GM23248 (cell line): Measurements from ENCODE around the gene HEXIM2. TPM values are rescaled to one million over a fixed set of nuclear protein-coding genes. Genes with fewer than 3 reads are reported as not detected.

Experiments used
- DNase-seq: peaks from one replicate; pipeline ENCODE4 v3.0.0-alpha.2; 2015
- H2AFZ ChIP-seq: fragments of 200-600 bp; sonication (generic); 2 replicates; pipeline ENCODE4 v1.6.1; 2016; ENCODE audit warnings: antibody characterized with exemption
- H3F3A ChIP-seq: fragments of 200-600 bp; sonication (generic); 2 replicates; pipeline ENCODE4 v1.6.1; 2016; ENCODE audit warnings: mild to moderate bottlenecking, antibody characterized with exemption, mixed run types; ENCODE audit not compliant: insufficient read depth
- H3K27ac ChIP-seq: fragments of 200-600 bp; sonication (generic); 2 replicates; pipeline ENCODE4 v1.5.1; 2016; ENCODE audit warnings: mild to moderate bottlenecking
- H3K27me3 ChIP-seq: fragments of 200-600 bp; sonication (generic); replicated peaks from 2 replicates; pipeline ENCODE4 v1.6.1; 2016; ENCODE audit warnings: mild to moderate bottlenecking; ENCODE audit not compliant: insufficient read depth
- H3K36me3 ChIP-seq: fragments of 200-600 bp; sonication (generic); 2 replicates; pipeline ENCODE4 v1.6.1; 2016; ENCODE audit warnings: low read depth, mild to moderate bottlenecking
- H3K4me1 ChIP-seq: fragments of 200-600 bp; sonication (generic); 2 replicates; pipeline ENCODE4 v1.6.1; 2016; ENCODE audit warnings: mild to moderate bottlenecking; ENCODE audit not compliant: insufficient read depth
- H3K4me2 ChIP-seq: fragments of 200-600 bp; sonication (generic); one replicate; pipeline ENCODE4 v1.6.1; 2016; ENCODE audit warnings: mild to moderate bottlenecking; ENCODE audit not compliant: unreplicated experiment
- H3K4me3 ChIP-seq: fragments of 200-600 bp; sonication (generic); 2 replicates; pipeline ENCODE4 v1.5.1; 2016; ENCODE audit warnings: mild to moderate bottlenecking
- H3K79me2 ChIP-seq: fragments of 200-600 bp; sonication (generic); 2 replicates; pipeline ENCODE4 v1.6.1; 2016; ENCODE audit warnings: mild to moderate bottlenecking; ENCODE audit not compliant: insufficient read depth
- H3K9ac ChIP-seq: fragments of 200-600 bp; sonication (generic); 2 replicates; pipeline ENCODE4 v1.6.1; 2016; ENCODE audit warnings: mild to moderate bottlenecking
- H3K9me2 ChIP-seq: fragments of 200-600 bp; sonication (generic); 2 replicates; pipeline ENCODE4 v1.6.1; 2016; ENCODE audit warnings: mixed run types, mild to moderate bottlenecking, moderate library complexity; ENCODE audit not compliant: insufficient read depth
- H3K9me3 ChIP-seq: fragments of 200-600 bp; sonication (generic); one replicate; pipeline ENCODE4 v1.6.1; 2017; ENCODE audit warnings: low read depth
- H4K20me1 ChIP-seq: fragments of 200-600 bp; sonication (generic); 2 replicates; pipeline ENCODE4 v1.6.0; 2016; ENCODE audit not compliant: insufficient read depth
- EZH2 ChIP-seq: fragments of 200-600 bp; sonication (generic); IDR thresholded peaks from 2 replicates; pipeline ENCODE4 v1.6.1; 2018; ENCODE audit warnings: antibody characterized with exemption, mild to moderate bottlenecking; ENCODE audit not compliant: insufficient read depth, poor library complexity, severe bottlenecking
- EZH2phosphoT487 ChIP-seq: fragments of 200-600 bp; sonication (generic); IDR thresholded peaks from 2 replicates; pipeline ENCODE4 v1.6.1; 2018; ENCODE audit warnings: antibody characterized with exemption, moderate library complexity, mild to moderate bottlenecking, low read depth; ENCODE audit not compliant: insufficient read depth
- WGBS, 2 experiments: methylation state at CpG; one replicate each; pipeline ENCODE4 v1.1.6; 2015 to 2017; ENCODE audit warnings: low lambda C conversion rate in 2 of 2, low coverage in 1 of 2; ENCODE audit errors: missing lambda C conversion rate in 2 of 2; 5-methylcytosine and 5-hydroxymethylcytosine counted together
- in situ Hi-C: fragments of 300-500 bp; cut with MboI; formaldehyde crosslinking; loops from 2 replicates; pipeline ENCODE4 v1.15.0; 2020
- polyA plus RNA-seq: library from polyadenylated mRNA; unstranded; fragments of >200 nt; fragmentation: Nextera tagmentation; extraction: Ambion mirVana; gene quantifications from 2 replicates; pipeline ENCODE4 v1.2.1, GENCODE V29; 2016
- total RNA-seq: library from RNA; depleted of rRNA; stranded (reverse); fragments of >200 nt; shearing (Covaris generic); gene quantifications from 2 replicates; pipeline ENCODE4 v1.2.3, GENCODE V29; 2014; rRNA removed

Gene HEXIM2, protein sequence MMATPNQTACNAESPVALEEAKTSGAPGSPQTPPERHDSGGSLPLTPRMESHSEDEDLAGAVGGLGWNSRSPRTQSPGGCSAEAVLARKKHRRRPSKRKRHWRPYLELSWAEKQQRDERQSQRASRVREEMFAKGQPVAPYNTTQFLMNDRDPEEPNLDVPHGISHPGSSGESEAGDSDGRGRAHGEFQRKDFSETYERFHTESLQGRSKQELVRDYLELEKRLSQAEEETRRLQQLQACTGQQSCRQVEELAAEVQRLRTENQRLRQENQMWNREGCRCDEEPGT
- total RNA-seq = 2.0 and 4.8 TPM in 2 replicates
- 4.7 and 8.6 TPM in 2 replicates for polyA plus RNA-seq

DNA sequence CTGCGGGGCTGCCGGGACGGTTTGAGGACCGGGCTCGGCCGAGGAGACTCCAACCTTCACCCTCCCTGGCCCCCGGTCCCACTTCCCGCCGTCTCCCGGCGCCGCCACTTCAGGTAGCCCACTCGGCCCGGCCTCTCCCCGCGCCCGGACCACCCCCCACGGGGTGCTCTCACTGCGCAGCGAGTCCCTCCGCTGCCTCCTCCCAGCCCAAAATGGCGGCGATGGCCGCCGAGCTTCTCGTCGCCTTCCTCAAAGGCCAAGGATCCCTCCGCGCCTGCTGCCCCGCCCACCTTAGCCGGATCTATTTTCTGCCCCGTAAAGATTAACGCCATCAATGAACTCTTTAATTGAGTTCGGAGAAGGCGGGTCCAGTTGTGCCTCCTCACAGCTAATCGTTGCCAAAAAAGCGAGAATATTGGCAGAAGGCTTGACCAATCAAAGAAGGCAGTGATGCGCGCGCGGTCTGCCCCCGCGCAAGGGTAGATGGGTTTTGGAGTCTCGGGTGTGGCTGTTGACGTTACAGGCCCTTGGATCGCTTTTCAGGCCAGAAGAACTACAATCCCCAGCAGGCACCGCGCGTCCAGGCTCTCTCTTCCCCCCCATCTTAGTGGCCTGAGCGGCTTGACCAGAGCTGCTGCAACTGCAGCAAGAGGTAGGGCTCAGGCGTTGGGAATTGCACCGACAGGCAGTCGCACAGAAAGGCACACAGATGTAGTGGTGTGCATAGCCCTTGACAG, at the start of gene HEXIM2:
TSS of gene HEXIM2 (plus strand) at position 588 of the 737 bp plus-strand sequence. CDS start 919 bp downstream, outside the sequence.
- peak within 1 kb of the TSS; percentile 99 for H3K9ac ChIP-seq
- no peaks in the 10 kb centered on the region for H3K36me3 ChIP-seq
- H3K9me3 ChIP-seq = no peaks in the 10 kb centered on the region
- peak within 1 kb of the TSS; percentile 95 for H3K27ac ChIP-seq
- peaks cover 49% of the 10 kb centered on the region for H3K79me2 ChIP-seq
- in situ Hi-C loops = no loop called here
- peak within 1 kb of the TSS; percentile 91 for H3K4me3 ChIP-seq
- H3K4me2 ChIP-seq = peak within 1 kb of the TSS; percentile 97
- DNase-seq = peak; percentile 99
- H4K20me1 ChIP-seq = no peaks in the 10 kb centered on the region
- peaks cover 30% of the 10 kb centered on the region; the same call in 1 of the 2 replicates for H3F3A ChIP-seq
- WGBS, 2 experiments = 1% methylated on average over 50 to 51 of the region's 53 CpGs
- no peaks in the 10 kb centered on the region for H3K27me3 ChIP-seq
- no peaks in the 10 kb centered on the region for H3K9me2 ChIP-seq
- H3K4me1 ChIP-seq = peaks cover 29% of the 10 kb centered on the region
- TF ChIP-seq EZH2phosphoT487 (no peak), EZH2 (no peak)
- peak within 1 kb of the TSS; percentile 76 for H2AFZ ChIP-seq

DNA sequence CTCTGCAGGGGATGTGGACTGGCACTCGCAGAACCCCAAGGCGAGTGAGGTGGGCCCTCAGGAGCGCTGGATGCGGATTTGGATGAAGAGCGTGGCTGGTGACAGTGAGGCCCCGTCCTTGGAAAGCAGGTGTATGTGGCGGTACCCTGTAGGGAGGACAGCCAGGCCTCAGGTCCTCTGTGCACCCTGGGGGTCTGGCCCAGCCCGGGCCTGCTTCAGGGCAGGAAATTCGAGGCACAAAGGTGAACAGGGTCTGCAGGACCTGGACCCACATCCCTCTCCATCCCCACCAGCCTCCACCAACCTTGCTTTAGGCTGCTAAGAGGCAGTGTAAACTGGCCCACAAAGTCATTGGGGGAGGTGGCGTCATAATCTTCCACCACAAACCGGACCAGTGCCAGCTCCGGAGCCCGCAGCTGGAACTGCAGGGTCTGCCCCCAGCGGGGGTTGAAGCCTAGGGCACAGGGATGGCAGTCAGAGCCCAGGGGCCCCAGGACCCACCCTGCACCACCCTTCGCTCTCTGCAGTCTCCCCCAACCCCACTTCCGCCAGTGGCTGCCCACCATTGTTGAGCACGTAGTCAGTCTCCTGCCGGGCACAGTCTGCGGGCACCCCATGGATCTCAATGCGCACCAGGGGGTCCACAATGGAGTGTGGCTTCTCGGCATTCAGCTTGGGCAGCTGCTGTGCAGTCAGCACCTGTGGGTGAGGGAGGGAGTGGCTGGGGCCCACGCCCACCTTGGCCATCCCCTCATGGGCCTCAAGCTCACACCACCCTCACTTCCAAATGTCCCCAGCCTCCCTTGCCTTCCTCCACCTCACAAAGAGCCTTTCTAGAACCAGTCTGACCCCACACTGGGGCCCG, 48.9 kb upstream of the HEXIM2 start:
- H3K4me3 ChIP-seq = no peak overlapping the region
- H3K4me1 ChIP-seq = no peaks in the 10 kb centered on the region
- H3K27me3 ChIP-seq = no peaks in the 10 kb centered on the region
- H3K9me3 ChIP-seq = no peaks in the 10 kb centered on the region
- no peaks in the 10 kb centered on the region for H4K20me1 ChIP-seq
- no peak overlapping the region for H3K4me2 ChIP-seq
- TF ChIP-seq EZH2 = no peak
- TF ChIP-seq EZH2phosphoT487 = no peak
- no peak overlapping the region for H3K9ac ChIP-seq
- no peaks in the 10 kb centered on the region; the same call in 1 of the 2 replicates for H3K36me3 ChIP-seq
- no peaks in the 10 kb centered on the region for H3K9me2 ChIP-seq
- DNase-seq = no peak
- H3K27ac ChIP-seq = no peak overlapping the region
- H2AFZ ChIP-seq = no peak overlapping the region
- in situ Hi-C loops = no loop called here
- H3K79me2 ChIP-seq = no peaks in the 10 kb centered on the region
- H3F3A ChIP-seq = peaks cover 18% of the 10 kb centered on the region
- 89 to 90% methylated on average over 22 to 23 of the region's 23 CpGs for WGBS, 2 experiments

DNA sequence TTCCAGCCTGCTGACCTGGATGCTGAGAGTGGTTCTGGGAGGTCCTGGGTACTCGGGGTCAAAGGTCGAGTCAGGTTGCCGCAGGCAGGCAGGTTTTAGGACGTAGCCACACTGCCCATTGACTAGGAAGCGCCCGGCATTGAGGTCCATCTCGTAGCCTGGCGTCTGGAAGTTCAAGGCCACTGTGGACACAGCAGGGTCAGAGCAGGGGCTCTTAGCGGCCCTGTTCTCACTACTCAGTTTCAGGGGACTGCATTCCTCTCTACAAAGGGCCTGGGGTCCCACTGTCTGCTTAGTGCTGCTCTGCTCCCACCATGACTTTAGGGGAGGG, 48.3 kb upstream of the HEXIM2 start:
- 84 to 86% methylated on average over 9 of the region's 9 CpGs for WGBS, 2 experiments
- no peak for DNase-seq
- Histone ChIP-seq H3K4me2 (no peak overlapping the region), H3K4me1 (no peaks in the 10 kb centered on the region), H3K4me3 (no peak overlapping the region), H3K9ac (no peak overlapping the region), H3K27ac (no peak overlapping the region), H3K9me3 (no peaks in the 10 kb centered on the region), H3K79me2 (no peaks in the 10 kb centered on the region), H2AFZ (no peak overlapping the region), H3F3A (peaks cover 18% of the 10 kb centered on the region), H4K20me1 (no peaks in the 10 kb centered on the region), H3K36me3 (no peaks in the 10 kb centered on the region; the same call in 1 of the 2 replicates), H3K9me2 (no peaks in the 10 kb centered on the region), H3K27me3 (no peaks in the 10 kb centered on the region)
- no peak for TF ChIP-seq EZH2
- no peak for TF ChIP-seq EZH2phosphoT487
- in situ Hi-C loops = no loop called here
